ENCODE data around the gene ASB18.

- no peak for TF ChIP-seq POLR2A (IDR thresholded peaks at IDR 0.05)
- TF ChIP-seq, protein P1, sequence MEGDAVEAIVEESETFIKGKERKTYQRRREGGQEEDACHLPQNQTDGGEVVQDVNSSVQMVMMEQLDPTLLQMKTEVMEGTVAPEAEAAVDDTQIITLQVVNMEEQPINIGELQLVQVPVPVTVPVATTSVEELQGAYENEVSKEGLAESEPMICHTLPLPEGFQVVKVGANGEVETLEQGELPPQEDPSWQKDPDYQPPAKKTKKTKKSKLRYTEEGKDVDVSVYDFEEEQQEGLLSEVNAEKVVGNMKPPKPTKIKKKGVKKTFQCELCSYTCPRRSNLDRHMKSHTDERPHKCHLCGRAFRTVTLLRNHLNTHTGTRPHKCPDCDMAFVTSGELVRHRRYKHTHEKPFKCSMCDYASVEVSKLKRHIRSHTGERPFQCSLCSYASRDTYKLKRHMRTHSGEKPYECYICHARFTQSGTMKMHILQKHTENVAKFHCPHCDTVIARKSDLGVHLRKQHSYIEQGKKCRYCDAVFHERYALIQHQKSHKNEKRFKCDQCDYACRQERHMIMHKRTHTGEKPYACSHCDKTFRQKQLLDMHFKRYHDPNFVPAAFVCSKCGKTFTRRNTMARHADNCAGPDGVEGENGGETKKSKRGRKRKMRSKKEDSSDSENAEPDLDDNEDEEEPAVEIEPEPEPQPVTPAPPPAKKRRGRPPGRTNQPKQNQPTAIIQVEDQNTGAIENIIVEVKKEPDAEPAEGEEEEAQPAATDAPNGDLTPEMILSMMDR (IDR thresholded peaks at IDR 0.05), result no peak
- no peak for TF ChIP-seq EP300 (IDR thresholded peaks at IDR 0.05)
- no peak for TF ChIP-seq POLR2AphosphoS5 (IDR thresholded peaks at IDR 0.05)
Observed at GRCh38 chr2:236166796-236167296, 97.4 kb downstream of the ASB18 start.

Measured in stomach (tissue), 4 donors.